ENCODE measurements around the gene KCNC2.

The KCNC2 gene

GRCh38 chr12:75157385-75157784, 52.3 kb downstream of the KCNC2 start:
- Histone ChIP-seq H2AFZ (ENCODE audit: low read depth, low read length) (no peak overlapping the region), H4K91ac (ENCODE audit: low read length) (no peak overlapping the region), H3K36me3 (ENCODE audit: control insufficient read depth in 1 of 2, insufficient read depth in 2 of 2, low read depth in 1 of 2, low read length in 2 of 2) (no peaks in the 10 kb centered on the region), H4K8ac (ENCODE audit: low read length) (no peak overlapping the region), H3K9ac (ENCODE audit: low read length) (no peak overlapping the region), H3K4me2 (ENCODE audit: low read length, poor library complexity, severe bottlenecking) (no peak overlapping the region), H3K18ac (ENCODE audit: low read depth in 1 of 2, low read length in 2 of 2) (no peak overlapping the region), H3K9me3 (ENCODE audit: control insufficient read depth, low read length) (no peaks in the 10 kb centered on the region), H3K4me1 (ENCODE audit: control insufficient read depth, insufficient read depth, low read depth, low read length) (no peaks in the 10 kb centered on the region), H3K79me1 (replicated peaks; ENCODE audit: low read length, poor library complexity, severe bottlenecking) (no peaks in the 10 kb centered on the region), H2AK5ac (ENCODE audit: low read length, severe bottlenecking) (no peak overlapping the region), H2BK12ac (ENCODE audit: low read length in 2 of 2) (no peak overlapping the region), H3K4ac (ENCODE audit: low read depth in 1 of 2, low read length in 2 of 2) (no peak overlapping the region), H2BK5ac (ENCODE audit: low read depth, low read length, poor library complexity, severe bottlenecking) (no peak overlapping the region), H3K4me3 (ENCODE audit: insufficient read depth in 1 of 2, low read depth in 1 of 2, low read length in 2 of 2) (no peak overlapping the region), H2BK120ac (ENCODE audit: low read depth, low read length) (no peak overlapping the region), H3K27ac (ENCODE audit: low read length, poor library complexity, severe bottlenecking) (no peak overlapping the region), H3K27me3 (ENCODE audit: control insufficient read depth in 1 of 2, insufficient read depth in 1 of 2, low read length in 2 of 2) (no peaks in the 10 kb centered on the region), H3K23ac (ENCODE audit: low read length in 2 of 2) (no peak overlapping the region), H3K14ac (ENCODE audit: low read length in 2 of 2) (no peak overlapping the region), H2BK15ac (ENCODE audit: low read depth, poor library complexity, severe bottlenecking) (no peak overlapping the region)
- 100% methylated on average over 1 of the region's 1 CpG for WGBS
- no peak for DNase-seq

GRCh38 chr12:75155962-75156361, 53.7 kb downstream of the KCNC2 start:
- Histone ChIP-seq H3K4ac (ENCODE audit: low read depth in 1 of 2, low read length in 2 of 2) (no peak overlapping the region), H3K27ac (ENCODE audit: low read length, poor library complexity, severe bottlenecking) (no peak overlapping the region), H3K4me3 (ENCODE audit: insufficient read depth in 1 of 2, low read depth in 1 of 2, low read length in 2 of 2) (no peak overlapping the region), H2AK5ac (ENCODE audit: low read length, severe bottlenecking) (no peak overlapping the region), H2BK15ac (ENCODE audit: low read depth, poor library complexity, severe bottlenecking) (no peak overlapping the region), H2BK12ac (ENCODE audit: low read length in 2 of 2) (no peak overlapping the region), H2AFZ (ENCODE audit: low read depth, low read length) (no peak overlapping the region), H4K91ac (ENCODE audit: low read length) (no peak overlapping the region), H3K79me1 (replicated peaks; ENCODE audit: low read length, poor library complexity, severe bottlenecking) (no peaks in the 10 kb centered on the region), H2BK120ac (ENCODE audit: low read depth, low read length) (no peak overlapping the region), H3K18ac (ENCODE audit: low read depth in 1 of 2, low read length in 2 of 2) (no peak overlapping the region), H3K9ac (ENCODE audit: low read length) (no peak overlapping the region), H3K14ac (ENCODE audit: low read length in 2 of 2) (no peak overlapping the region), H3K4me2 (ENCODE audit: low read length, poor library complexity, severe bottlenecking) (no peak overlapping the region), H3K23ac (ENCODE audit: low read length in 2 of 2) (no peak overlapping the region), H3K9me3 (ENCODE audit: control insufficient read depth, low read length) (no peaks in the 10 kb centered on the region), H3K36me3 (ENCODE audit: control insufficient read depth in 1 of 2, insufficient read depth in 2 of 2, low read depth in 1 of 2, low read length in 2 of 2) (no peaks in the 10 kb centered on the region), H2BK5ac (ENCODE audit: low read depth, low read length, poor library complexity, severe bottlenecking) (no peak overlapping the region), H3K4me1 (ENCODE audit: control insufficient read depth, insufficient read depth, low read depth, low read length) (no peaks in the 10 kb centered on the region), H3K27me3 (ENCODE audit: control insufficient read depth in 1 of 2, insufficient read depth in 1 of 2, low read length in 2 of 2) (no peaks in the 10 kb centered on the region), H4K8ac (ENCODE audit: low read length) (no peak overlapping the region)
- no peak for DNase-seq
- WGBS = 100% methylated on average over 1 of the region's 2 CpGs

- Histone ChIP-seq H4K91ac (ENCODE audit: low read length) (no peak overlapping the region), H3K23ac (ENCODE audit: low read length in 2 of 2) (no peak overlapping the region), H3K4me2 (ENCODE audit: low read length, poor library complexity, severe bottlenecking) (no peak overlapping the region), H3K9ac (ENCODE audit: low read length) (no peak overlapping the region), H3K27ac (ENCODE audit: low read length, poor library complexity, severe bottlenecking) (no peak overlapping the region), H3K18ac (ENCODE audit: low read depth in 1 of 2, low read length in 2 of 2) (no peak overlapping the region), H2BK12ac (ENCODE audit: low read length in 2 of 2) (no peak overlapping the region), H2AK5ac (ENCODE audit: low read length, severe bottlenecking) (no peak overlapping the region), H2AFZ (ENCODE audit: low read depth, low read length) (no peak overlapping the region), H3K36me3 (ENCODE audit: control insufficient read depth in 1 of 2, insufficient read depth in 2 of 2, low read depth in 1 of 2, low read length in 2 of 2) (no peaks in the 10 kb centered on the region), H3K79me1 (replicated peaks; ENCODE audit: low read length, poor library complexity, severe bottlenecking) (no peaks in the 10 kb centered on the region), H2BK15ac (ENCODE audit: low read depth, poor library complexity, severe bottlenecking) (no peak overlapping the region), H2BK120ac (ENCODE audit: low read depth, low read length) (no peak overlapping the region), H2BK5ac (ENCODE audit: low read depth, low read length, poor library complexity, severe bottlenecking) (no peak overlapping the region), H4K8ac (ENCODE audit: low read length) (no peak overlapping the region), H3K4ac (ENCODE audit: low read depth in 1 of 2, low read length in 2 of 2) (no peak overlapping the region), H3K27me3 (ENCODE audit: control insufficient read depth in 1 of 2, insufficient read depth in 1 of 2, low read length in 2 of 2) (no peaks in the 10 kb centered on the region), H3K14ac (ENCODE audit: low read length in 2 of 2) (no peak overlapping the region), H3K4me3 (ENCODE audit: insufficient read depth in 1 of 2, low read depth in 1 of 2, low read length in 2 of 2) (no peak overlapping the region), H3K4me1 (ENCODE audit: control insufficient read depth, insufficient read depth, low read depth, low read length) (no peaks in the 10 kb centered on the region), H3K9me3 (ENCODE audit: control insufficient read depth, low read length) (no peaks in the 10 kb centered on the region)
- DNase-seq = no peak
- 85% methylated on average over 1 of the region's 1 CpG for WGBS
Measured at GRCh38 chr12:75154388-75154787, 55.3 kb downstream of the KCNC2 start.

- DNase-seq = no peak
- Histone ChIP-seq H2BK120ac (ENCODE audit: low read depth, low read length) (no peak overlapping the region), H3K23ac (ENCODE audit: low read length in 2 of 2) (no peak overlapping the region), H3K14ac (ENCODE audit: low read length in 2 of 2) (no peak overlapping the region), H3K4ac (ENCODE audit: low read depth in 1 of 2, low read length in 2 of 2) (no peak overlapping the region), H2BK12ac (ENCODE audit: low read length in 2 of 2) (no peak overlapping the region), H3K4me3 (ENCODE audit: insufficient read depth in 1 of 2, low read depth in 1 of 2, low read length in 2 of 2) (no peak overlapping the region), H3K9ac (ENCODE audit: low read length) (no peak overlapping the region), H2AFZ (ENCODE audit: low read depth, low read length) (no peak overlapping the region), H3K9me3 (ENCODE audit: control insufficient read depth, low read length) (no peaks in the 10 kb centered on the region), H2BK15ac (ENCODE audit: low read depth, poor library complexity, severe bottlenecking) (no peak overlapping the region), H3K18ac (ENCODE audit: low read depth in 1 of 2, low read length in 2 of 2) (no peak overlapping the region), H3K79me1 (replicated peaks; ENCODE audit: low read length, poor library complexity, severe bottlenecking) (no peaks in the 10 kb centered on the region), H3K36me3 (ENCODE audit: control insufficient read depth in 1 of 2, insufficient read depth in 2 of 2, low read depth in 1 of 2, low read length in 2 of 2) (no peaks in the 10 kb centered on the region), H4K8ac (ENCODE audit: low read length) (no peak overlapping the region), H2BK5ac (ENCODE audit: low read depth, low read length, poor library complexity, severe bottlenecking) (no peak overlapping the region), H3K4me1 (ENCODE audit: control insufficient read depth, insufficient read depth, low read depth, low read length) (no peaks in the 10 kb centered on the region), H4K91ac (ENCODE audit: low read length) (no peak overlapping the region), H3K27me3 (ENCODE audit: control insufficient read depth in 1 of 2, insufficient read depth in 1 of 2, low read length in 2 of 2) (no peaks in the 10 kb centered on the region), H2AK5ac (ENCODE audit: low read length, severe bottlenecking) (no peak overlapping the region), H3K4me2 (ENCODE audit: low read length, poor library complexity, severe bottlenecking) (no peak overlapping the region), H3K27ac (ENCODE audit: low read length, poor library complexity, severe bottlenecking) (no peak overlapping the region)
- 94% methylated on average over 4 of the region's 5 CpGs for WGBS
Measured at GRCh38 chr12:75139196-75139595, 70.4 kb downstream of the KCNC2 start.

Data from mesenchymal stem cell (in vitro differentiated cells and primary cell).